ENCODE measurements around the gene SPC24.
"Not testable (repeated sequence)": the region's sequence is repeated elsewhere in the genome, so short reads cannot be mapped to it uniquely, and the experiment has no call there.

Gene SPC24

GRCh38 chr19:11125994-11126685 lies 29.4 kb downstream of the SPC24 start:
- peak; percentile 53 for DNase-seq (ENCODE audit: low spot score)

DNA sequence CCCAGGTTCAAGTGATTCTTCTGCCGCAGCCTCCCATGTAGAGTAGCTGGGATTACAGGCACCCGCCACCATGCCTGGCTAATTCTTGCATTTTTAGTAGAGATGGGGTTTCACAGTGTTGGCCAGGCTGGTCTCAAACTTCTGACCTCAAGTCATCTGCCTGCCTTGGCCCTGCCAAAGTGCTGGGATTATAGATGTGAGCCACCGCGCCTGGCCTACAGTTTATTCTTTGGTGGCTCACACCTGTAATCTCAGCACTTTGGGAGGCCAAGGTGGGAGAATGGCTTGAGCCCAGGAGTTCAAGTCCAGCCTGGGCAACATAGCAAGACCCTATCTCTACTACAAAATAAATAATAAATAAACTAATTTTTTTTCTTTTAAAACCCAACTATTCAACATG lies 31.4 kb downstream of the SPC24 start:
- not testable (repeated sequence) for DNase-seq (ENCODE audit: low spot score)

DNA sequence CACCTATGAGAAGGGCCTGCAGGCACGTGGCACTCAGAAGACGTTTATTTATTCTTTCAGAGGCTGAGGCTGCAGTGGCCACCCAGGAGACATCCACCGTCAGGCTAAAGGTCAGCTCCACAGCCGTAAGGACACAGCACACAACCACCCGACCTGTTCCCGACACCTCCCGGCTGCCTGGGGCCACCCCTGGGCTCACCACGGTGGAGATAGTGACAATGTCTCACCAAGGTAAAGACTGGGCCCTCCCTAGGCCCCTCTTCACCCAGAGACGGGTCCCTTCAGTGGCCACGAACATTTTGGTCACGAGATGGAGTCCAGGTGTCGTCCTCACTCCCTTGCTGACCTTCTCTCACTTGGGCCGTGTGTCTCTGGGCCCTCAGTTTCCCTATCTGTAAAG lies 32.5 kb downstream of the SPC24 start:
- no peak for DNase-seq (ENCODE audit: low spot score)

DNA sequence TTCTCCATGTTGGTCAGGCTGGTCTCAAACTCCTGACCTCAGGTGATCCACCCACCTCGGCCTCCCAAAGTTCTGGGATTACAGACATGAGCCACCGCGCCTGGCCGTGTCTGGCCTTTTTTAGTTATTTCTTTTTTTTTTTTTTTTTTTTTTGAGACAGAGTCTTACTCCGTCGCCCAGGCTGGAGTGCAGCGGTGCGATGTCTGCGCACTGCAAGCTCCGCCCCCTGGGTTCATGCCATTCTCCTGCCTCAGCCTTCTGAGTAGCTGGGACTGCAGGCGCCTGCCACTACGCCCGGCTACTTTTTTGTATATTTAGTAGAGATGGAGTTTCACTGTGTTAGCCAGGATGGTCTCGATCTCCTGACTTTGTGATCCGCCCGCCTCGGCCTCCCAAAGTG lies 33.6 kb downstream of the SPC24 start:
- not testable (repeated sequence) for DNase-seq (ENCODE audit: low spot score)

DNA sequence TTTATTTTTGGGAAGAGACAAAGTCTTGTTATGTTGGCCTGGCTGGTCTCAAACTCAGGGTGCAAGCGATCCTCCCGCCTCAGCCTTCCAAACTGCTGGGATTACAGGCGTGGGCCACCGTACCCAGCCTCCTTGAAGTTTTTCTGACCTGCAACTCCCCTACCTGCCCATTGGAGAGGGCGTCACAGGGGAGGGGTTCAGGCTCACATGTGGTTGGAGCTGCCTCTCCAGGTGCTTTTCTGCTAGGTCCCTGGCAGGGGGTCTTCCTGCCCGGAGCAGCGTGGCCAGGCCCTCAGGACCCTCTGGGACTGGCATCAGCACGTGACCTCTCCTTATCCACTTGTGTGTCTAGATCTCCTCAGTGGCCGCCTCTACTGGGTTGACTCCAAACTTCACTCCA lies 39.1 kb downstream of the SPC24 start:
- no peak for DNase-seq (ENCODE audit: low spot score)

- DNase-seq (ENCODE audit: low spot score) = no peak
Measured at GRCh38 chr19:11115895-11116446, 39.6 kb downstream of the SPC24 start.

DNA sequence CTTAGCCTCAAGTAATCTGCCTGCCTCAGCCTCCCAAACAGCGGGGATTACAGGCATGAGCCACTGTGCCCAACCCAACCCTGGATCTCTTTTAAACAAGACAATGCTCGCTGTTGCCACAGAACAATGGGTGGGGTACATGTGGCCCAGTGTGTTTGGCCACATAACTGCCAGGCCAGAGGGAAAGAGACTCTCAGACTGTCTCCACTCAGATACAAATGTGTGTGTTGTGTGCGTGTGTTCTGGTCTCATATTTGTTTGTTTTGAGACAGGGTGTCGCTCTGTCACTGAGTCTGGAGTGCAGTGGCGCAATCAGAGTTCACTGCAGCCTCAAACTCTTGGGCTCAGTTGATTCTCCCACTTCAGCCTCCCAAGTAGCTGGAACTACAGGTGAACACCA lies 40.5 kb downstream of the SPC24 start:
- no peak for DNase-seq (ENCODE audit: low spot score)

- no peak for DNase-seq (ENCODE audit: low spot score)
Measured at GRCh38 chr19:11113140-11113708, 42.4 kb downstream of the SPC24 start.

DNA sequence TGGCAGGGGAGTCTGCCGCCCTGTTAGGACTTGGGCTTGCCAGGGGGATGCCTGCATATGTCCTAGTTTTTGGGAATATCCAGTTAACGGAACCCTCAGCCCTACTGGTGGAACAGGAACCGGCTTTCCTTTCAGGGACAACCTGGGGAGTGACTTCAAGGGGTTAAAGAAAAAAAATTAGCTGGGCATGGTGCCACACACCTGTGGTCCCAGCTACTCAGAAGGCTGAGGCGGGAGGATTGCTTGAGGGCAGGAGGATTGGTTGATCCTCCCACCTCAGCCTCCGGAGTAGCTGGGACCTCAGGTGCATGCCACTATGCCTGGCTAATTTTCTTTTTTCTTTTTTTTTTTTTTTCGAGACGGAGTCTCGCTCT lies 43.8 kb downstream of the SPC24 start:
- DNase-seq (ENCODE audit: low spot score) = no peak

GRCh38 chr19:11111117-11111770 lies 44.3 kb downstream of the SPC24 start:
- DNase-seq (ENCODE audit: low spot score) = no peak

GRCh38 chr19:11108746-11109145 lies 46.8 kb downstream of the SPC24 start:
- no peak for DNase-seq (ENCODE audit: low spot score)

DNA sequence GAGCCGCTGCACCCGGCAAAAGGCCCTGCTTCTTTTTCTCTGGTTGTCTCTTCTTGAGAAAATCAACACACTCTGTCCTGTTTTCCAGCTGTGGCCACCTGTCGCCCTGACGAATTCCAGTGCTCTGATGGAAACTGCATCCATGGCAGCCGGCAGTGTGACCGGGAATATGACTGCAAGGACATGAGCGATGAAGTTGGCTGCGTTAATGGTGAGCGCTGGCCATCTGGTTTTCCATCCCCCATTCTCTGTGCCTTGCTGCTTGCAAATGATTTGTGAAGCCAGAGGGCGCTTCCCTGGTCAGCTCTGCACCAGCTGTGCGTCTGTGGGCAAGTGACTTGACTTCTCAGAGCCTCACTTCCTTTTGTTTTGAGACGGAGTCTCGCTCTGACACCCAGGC lies 49.1 kb downstream of the SPC24 start:
- DNase-seq (ENCODE audit: low spot score) = no peak

DNA sequence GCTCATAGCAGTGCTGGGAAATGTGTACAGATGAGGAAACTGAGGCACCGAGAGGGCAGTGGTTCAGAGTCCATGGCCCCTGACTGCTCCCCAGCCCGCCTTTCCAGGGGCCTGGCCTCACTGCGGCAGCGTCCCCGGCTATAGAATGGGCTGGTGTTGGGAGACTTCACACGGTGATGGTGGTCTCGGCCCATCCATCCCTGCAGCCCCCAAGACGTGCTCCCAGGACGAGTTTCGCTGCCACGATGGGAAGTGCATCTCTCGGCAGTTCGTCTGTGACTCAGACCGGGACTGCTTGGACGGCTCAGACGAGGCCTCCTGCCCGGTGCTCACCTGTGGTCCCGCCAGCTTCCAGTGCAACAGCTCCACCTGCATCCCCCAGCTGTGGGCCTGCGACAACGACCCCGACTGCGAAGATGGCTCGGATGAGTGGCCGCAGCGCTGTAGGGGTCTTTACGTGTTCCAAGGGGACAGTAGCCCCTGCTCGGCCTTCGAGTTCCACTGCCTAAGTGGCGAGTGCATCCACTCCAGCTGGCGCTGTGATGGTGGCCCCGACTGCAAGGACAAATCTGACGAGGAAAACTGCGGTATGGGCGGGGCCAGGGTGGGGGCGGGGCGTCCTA lies 50.5 kb downstream of the SPC24 start:
- DNase-seq (ENCODE audit: low spot score) = no peak

GRCh38 chr19:11103667-11104066 lies 51.9 kb downstream of the SPC24 start:
- DNase-seq (ENCODE audit: low spot score) = not testable (repeated sequence)

GRCh38 chr19:11102944-11103343 lies 52.6 kb downstream of the SPC24 start:
- no peak for DNase-seq (ENCODE audit: low spot score)

GRCh38 chr19:11101057-11101456 lies 54.5 kb downstream of the SPC24 start:
- DNase-seq (ENCODE audit: low spot score) = no peak

- no peak for DNase-seq (ENCODE audit: low spot score)
Measured at GRCh38 chr19:11100049-11100448, 55.5 kb downstream of the SPC24 start.

GRCh38 chr19:11098861-11099260 lies 56.7 kb downstream of the SPC24 start:
- no peak for DNase-seq (ENCODE audit: low spot score)

DNA sequence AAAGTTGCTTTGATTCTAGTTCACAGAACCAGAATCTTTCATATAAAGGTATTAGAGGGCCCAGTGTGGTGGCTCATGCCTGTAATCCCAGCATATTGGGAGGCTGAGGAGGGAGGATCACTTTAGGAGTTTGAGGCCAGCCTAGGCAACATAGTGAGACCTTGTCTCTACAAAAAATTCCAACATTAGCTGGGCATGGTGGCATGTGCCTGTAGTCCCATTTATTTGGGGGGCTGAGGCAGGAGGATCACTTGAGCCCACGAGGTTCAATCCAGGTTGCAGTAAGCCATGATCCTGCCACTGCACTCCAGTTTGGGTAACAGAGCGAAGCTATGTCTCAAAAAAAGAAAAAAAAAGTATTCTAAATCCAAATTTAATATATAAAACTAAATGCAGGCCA lies 57.3 kb downstream of the SPC24 start:
- DNase-seq (ENCODE audit: low spot score) = no peak

DNA sequence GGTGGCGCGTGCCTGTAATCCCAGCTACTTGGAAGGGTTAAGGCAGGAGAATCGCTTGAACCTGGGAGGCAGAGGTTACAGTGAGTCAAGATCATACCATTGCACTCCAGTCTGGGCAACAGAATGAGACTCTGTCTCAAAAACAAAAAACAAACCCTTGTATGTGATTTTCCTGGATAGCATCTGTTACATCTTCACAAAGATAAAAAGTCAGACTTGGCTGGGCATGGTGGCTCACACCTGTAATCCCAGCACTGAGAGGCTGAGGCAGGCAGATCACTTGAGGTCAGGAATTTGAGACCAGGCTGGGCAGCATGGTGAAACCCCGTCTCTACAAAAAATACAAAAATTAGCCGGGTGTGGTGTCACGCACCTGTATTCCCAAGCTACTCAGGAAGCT lies 58.2 kb downstream of the SPC24 start:
- DNase-seq (ENCODE audit: low spot score) = not testable (repeated sequence)

DNA sequence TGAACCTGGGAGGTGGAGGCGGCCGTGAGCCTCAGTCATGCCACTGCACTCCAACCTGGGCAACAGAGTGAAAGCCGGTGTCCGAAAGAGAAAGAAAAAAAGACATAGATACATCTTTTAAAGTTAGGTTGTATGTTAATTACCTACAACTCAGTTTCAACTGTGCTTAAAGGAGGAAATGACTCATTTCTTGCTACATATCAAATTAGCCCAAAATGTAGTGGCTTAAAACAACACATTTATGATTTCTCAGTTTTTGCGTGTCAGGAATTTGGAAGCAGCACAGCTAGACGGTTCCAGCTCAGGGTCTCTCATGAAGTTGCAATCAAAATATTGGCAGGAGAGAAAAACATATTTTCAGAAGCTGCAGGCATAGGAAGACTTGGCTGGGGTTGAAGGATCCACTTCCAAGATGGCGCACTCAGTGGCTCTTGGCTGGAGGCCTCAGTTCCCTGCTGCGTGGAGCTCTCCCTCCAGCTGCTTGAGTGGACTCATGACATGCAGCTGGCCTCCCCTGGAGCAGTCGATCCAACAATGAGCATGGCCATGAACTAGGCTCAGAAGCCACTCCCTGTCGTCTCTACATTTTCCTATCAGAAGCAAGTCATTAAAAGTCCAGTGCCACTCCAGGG lies 59.3 kb downstream of the SPC24 start:
- DNase-seq (ENCODE audit: low spot score) = no peak
